Globus pallidus (tissue), 1 donor: ENCODE results near the gene CDC14A.

ENCODE experiments used
- DNase-seq: peaks from one replicate; pipeline ENCODE4 v3.0.0-alpha.2; 2015; ENCODE audit warnings: low spot score

CDC14A gene

GRCh38 chr1:100538913-100539835 lies 186.9 kb downstream of the CDC14A start:
- no peak for DNase-seq

DNA sequence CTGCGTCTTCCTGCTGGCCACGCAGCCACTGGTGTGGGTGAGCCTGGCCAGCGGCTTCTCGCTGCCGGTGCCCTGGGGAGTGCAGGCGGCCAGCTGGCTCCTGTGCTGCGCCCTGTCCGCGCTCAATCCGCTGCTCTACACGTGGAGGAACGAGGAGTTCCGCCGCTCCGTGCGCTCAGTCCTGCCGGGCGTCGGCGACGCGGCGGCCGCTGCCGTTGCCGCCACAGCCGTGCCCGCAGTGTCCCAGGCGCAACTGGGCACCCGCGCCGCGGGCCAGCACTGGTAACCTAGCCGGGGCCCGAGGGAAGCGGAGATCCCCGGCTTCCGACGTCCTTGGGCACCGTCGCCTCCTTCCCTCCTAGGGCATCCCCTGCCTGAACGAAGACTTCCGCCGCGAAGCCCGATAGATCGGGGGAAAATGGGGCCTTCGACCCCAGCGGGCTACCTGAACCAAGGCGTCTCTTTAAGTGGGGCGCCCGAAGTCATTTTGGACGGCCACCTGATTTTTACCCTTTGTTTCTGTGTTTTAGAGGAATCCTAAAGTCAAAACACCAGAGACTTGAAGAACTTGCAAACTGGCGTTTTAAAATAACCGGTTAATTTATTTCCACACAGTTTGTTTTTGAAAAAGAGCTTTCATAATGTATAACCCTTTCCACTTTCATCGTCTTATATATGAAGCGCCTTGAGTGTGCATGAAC lies 187.7 kb downstream of the CDC14A start:
- DNase-seq = no peak

DNA sequence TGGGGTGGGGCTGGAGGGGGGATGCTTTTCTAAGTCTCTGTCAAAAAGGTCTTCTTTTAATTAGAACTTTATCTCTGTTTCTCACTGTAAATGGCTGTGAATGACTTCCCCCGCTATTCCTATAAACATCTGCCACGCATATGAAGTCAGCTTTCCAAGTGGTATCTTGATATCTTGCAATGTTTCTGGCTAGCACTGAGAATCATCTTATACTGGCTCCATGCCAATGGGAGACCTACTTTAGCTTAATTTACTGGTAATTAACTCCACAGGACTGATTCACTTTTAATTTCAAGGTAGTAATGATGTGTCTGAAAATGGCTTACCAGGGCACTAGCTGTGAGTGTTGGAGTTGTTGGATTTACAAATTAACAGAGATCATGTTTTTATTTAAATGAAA lies 190.0 kb downstream of the CDC14A start:
- no peak for DNase-seq

DNA sequence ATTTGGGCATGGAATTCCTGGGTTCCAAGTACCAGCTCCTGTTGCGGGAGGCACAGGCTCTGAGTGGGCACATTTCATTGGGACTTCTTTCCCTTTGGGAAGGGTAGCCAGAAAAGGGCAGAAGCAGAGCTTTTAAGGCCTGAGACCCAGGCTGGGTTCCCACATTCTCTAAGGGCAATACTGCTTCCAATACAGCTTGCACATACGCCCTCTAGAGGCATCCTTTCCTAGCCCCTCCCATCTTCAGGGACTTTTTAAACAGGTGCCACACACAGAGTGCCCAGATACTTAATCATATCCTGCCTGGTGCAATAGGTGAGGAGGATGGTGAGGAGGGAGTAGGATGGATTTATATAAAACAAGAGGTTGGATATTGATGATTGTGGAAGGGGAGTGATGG lies 191.3 kb downstream of the CDC14A start:
- DNase-seq = no peak

DNA sequence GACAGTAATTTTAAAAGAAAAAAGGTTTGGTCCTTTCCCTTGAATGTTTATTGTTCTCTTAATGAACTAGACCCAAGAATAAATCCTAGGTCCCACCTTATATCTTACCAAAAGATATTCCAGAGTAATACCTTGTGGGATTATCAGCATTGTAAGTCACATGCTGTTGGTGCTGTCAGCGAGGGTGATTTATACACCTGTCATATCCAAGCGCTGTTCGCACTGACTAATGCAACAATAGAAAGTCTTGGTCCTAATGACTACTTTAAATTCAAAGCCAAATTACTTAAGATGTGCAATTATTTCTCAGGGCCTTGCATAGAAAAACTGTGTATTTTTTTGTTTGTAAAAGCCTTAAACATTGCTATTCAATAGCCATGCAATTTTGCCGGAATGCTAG lies 192.5 kb downstream of the CDC14A start:
- DNase-seq = no peak

- DNase-seq = no peak
Measured at GRCh38 chr1:100545855-100546254, 193.5 kb downstream of the CDC14A start.

- DNase-seq = no peak
Measured at GRCh38 chr1:100552031-100552430, 199.7 kb downstream of the CDC14A start.

GRCh38 chr1:100552922-100553321 lies 200.6 kb downstream of the CDC14A start:
- DNase-seq = no peak

- no peak for DNase-seq
Measured at GRCh38 chr1:100556181-100556580, 203.9 kb downstream of the CDC14A start.

- DNase-seq = no peak
Measured at GRCh38 chr1:100556925-100557605, 204.8 kb downstream of the CDC14A start.

DNA sequence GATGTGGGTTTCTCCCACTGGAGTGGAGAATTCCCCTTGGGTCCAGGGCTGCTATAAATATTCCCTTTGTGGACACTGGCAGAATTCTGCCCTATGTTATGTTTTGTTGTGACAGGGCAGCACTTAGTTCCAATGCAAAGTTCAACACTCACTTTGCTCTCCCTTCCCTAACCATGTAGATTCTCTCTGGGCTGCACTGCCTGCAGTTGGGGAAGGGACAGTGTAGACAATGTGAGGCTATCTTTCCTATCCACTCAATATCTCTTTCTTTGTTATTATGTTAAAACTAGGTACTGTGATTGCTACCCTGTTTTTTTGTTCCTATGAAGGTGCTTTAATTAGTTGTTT lies 205.3 kb downstream of the CDC14A start:
- no peak for DNase-seq

- DNase-seq = no peak
Measured at GRCh38 chr1:100565533-100565932, 213.2 kb downstream of the CDC14A start.

GRCh38 chr1:100565937-100566699 lies 213.8 kb downstream of the CDC14A start:
- no peak for DNase-seq

GRCh38 chr1:100567062-100567461 lies 214.8 kb downstream of the CDC14A start:
- no peak for DNase-seq
